ENCODE measurements around the gene TLX2.

DNA sequence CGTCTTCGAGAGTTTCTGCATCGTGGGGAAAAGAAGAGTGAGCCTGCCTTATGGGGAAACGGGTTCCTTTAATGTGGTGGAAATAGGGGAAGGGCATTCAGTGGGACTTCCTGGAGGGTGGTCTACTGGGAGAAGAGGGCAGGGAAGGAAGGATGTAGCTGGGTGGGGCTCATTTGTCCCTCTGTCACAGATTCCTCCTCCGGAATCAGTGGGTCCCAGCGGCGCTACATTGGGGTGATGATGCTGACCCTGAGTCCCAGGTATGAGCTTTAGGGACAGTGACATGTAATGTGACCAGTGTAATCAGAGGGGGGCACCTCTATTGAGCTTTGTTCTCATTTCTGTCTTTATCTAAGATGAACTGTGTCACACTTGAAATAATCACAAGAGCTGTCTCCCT, 17.4 kb downstream of the TLX2 start:
- TF ChIP-seq, protein P1, sequence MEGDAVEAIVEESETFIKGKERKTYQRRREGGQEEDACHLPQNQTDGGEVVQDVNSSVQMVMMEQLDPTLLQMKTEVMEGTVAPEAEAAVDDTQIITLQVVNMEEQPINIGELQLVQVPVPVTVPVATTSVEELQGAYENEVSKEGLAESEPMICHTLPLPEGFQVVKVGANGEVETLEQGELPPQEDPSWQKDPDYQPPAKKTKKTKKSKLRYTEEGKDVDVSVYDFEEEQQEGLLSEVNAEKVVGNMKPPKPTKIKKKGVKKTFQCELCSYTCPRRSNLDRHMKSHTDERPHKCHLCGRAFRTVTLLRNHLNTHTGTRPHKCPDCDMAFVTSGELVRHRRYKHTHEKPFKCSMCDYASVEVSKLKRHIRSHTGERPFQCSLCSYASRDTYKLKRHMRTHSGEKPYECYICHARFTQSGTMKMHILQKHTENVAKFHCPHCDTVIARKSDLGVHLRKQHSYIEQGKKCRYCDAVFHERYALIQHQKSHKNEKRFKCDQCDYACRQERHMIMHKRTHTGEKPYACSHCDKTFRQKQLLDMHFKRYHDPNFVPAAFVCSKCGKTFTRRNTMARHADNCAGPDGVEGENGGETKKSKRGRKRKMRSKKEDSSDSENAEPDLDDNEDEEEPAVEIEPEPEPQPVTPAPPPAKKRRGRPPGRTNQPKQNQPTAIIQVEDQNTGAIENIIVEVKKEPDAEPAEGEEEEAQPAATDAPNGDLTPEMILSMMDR (conservative IDR thresholded peaks at IDR 0.05; ENCODE audit: low read depth, low read length) = no peak
- no peak for TF ChIP-seq EZH2 (IDR thresholded peaks at IDR 0.05; ENCODE audit: low read length, unreplicated experiment)
- TF ChIP-seq EZH2phosphoT487 (IDR thresholded peaks at IDR 0.05; ENCODE audit: borderline replicate concordance, low read length) = no peak
